AG04450 (cell line): ENCODE data around the gene MAGEC3. TPM values are rescaled to one million over a fixed set of nuclear protein-coding genes. Genes with fewer than 3 reads are reported as not detected.

Source experiments
- CTCF ChIA-PET: fragments of 300-600, 350-600 bp; formaldehyde crosslinking; extraction: SDS; loops from one replicate; lab custom pipeline; 2022; ENCODE audit warnings: antibody characterized with exemption, inconsistent platforms; lab: Charles Lee
- POLR2A ChIA-PET: fragments of 350-600 bp; formaldehyde crosslinking; extraction: SDS; loops from one replicate; lab custom pipeline; 2021; ENCODE audit warnings: antibody characterized with exemption, inconsistent platforms; lab: Yijun Ruan, JAX
- DNase-seq: peaks from one replicate; pipeline ENCODE4 v3.0.0-alpha.2; 2011; ENCODE audit warnings: low read depth, low spot score
- H3K27ac ChIP-seq: one replicate; pipeline ENCODE4 v1.5.1; 2012; ENCODE audit warnings: low read depth, low read length, control low read depth
- H3K27me3 ChIP-seq: one replicate; pipeline ENCODE4 v1.6.0; 2012; ENCODE audit warnings: low read length; ENCODE audit not compliant: control insufficient read depth, insufficient read depth
- H3K4me3 ChIP-seq: 2 replicates; pipeline ENCODE4 v1.5.1; 2011; ENCODE audit warnings: mild to moderate bottlenecking, low read depth, low read length, control low read depth
- H3K9me3 ChIP-seq: 2 replicates; pipeline ENCODE4 v1.5.1; 2012; ENCODE audit warnings: low read length; ENCODE audit not compliant: control insufficient read depth, insufficient read depth
- polyA minus RNA-seq: library from RNA; depleted of rRNA, polyadenylated mRNA; stranded (reverse); fragments of >200 nt; gene quantifications from 2 replicates; pipeline ENCODE4 v1.2.3, GENCODE V29; 2011; rRNA and poly(A)+ RNA removed
- polyA plus RNA-seq: library from polyadenylated mRNA; depleted of rRNA; stranded (reverse); fragments of >200 nt; gene quantifications from 2 replicates; pipeline ENCODE4 v1.2.3, GENCODE V29; 2011; rRNA removed
- TF ChIP-seq, protein P1 (sequence below): IDR thresholded peaks from 2 replicates; pipeline ENCODE4 v1.5.1; 2011; ENCODE audit warnings: low read depth, low read length, control low read depth, inconsistent platforms

The MAGEC3 gene, protein sequence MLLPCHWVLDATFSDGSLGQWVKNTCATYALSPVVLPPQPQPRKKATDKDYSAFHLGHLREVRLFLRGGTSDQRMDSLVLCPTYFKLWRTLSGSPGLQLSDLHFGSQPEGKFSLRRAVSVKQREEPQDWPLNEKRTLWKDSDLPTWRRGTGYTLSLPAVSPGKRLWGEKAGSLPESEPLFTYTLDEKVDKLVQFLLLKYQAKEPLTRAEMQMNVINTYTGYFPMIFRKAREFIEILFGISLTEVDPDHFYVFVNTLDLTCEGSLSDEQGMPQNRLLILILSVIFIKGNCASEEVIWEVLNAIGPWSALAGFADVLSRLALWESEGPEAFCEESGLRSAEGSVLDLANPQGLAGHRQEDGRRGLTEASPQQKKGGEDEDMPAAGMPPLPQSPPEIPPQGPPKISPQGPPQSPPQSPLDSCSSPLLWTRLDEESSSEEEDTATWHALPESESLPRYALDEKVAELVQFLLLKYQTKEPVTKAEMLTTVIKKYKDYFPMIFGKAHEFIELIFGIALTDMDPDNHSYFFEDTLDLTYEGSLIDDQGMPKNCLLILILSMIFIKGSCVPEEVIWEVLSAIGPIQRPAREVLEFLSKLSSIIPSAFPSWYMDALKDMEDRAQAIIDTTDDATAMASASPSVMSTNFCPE
- polyA plus RNA-seq (0.09 TPM in 1 of 2 replicates, not detected in the other), polyA minus RNA-seq (not detected in 2 replicates)

DNA sequence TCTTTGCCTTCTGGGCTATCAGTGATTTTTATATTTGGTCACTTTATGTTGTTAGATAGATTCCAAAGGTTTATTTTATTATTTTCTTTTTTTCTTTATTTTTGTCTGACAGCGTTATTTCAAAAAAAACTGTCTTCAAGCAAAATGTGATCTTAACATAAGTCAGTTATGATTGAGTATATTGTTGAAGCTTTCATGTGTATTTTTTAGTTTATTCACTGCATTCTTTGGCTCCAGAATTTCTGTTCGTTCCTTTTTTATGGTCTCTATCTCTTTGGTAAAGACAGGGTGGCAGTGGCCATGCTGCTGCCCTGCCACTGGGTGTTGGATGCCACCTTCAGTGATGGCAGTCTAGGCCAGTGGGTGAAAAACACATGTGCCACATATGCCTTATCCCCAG is at the start of gene MAGEC3:
TSS of gene MAGEC3 (plus strand) at position 301 of the 400 bp plus-strand sequence. CDS start at position 301, 0 bp downstream.
- Histone ChIP-seq H3K27me3 (no peaks in the 10 kb centered on the region), H3K4me3 (no peak within 1 kb of the TSS), H3K9me3 (no peaks in the 10 kb centered on the region), H3K27ac (no peak within 1 kb of the TSS)
- CTCF ChIA-PET, result no interaction called here
- POLR2A ChIA-PET, result no interaction called here
- DNase-seq, result no peak
- TF ChIP-seq, protein P1, sequence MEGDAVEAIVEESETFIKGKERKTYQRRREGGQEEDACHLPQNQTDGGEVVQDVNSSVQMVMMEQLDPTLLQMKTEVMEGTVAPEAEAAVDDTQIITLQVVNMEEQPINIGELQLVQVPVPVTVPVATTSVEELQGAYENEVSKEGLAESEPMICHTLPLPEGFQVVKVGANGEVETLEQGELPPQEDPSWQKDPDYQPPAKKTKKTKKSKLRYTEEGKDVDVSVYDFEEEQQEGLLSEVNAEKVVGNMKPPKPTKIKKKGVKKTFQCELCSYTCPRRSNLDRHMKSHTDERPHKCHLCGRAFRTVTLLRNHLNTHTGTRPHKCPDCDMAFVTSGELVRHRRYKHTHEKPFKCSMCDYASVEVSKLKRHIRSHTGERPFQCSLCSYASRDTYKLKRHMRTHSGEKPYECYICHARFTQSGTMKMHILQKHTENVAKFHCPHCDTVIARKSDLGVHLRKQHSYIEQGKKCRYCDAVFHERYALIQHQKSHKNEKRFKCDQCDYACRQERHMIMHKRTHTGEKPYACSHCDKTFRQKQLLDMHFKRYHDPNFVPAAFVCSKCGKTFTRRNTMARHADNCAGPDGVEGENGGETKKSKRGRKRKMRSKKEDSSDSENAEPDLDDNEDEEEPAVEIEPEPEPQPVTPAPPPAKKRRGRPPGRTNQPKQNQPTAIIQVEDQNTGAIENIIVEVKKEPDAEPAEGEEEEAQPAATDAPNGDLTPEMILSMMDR, result no peak

DNA sequence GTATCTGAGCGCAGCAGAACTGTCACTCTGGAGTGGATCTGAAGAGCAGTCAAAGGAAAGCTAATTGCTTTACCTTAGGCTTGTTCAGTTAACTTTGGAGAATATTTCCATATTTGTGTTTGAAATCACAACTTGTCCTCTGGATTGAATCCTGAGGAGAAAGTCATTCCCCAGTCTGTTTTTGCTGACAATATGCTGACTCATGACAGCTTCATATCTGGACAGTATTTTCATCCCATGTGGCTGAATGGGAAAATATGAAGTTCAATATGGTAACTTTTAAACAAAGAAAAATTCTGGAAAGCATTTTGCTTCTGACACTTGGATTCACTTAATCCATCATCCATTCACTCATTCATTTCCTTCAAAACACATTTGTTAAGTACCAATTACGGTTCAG is 46.3 kb upstream of the MAGEC3 start:
- no peak for DNase-seq
- Histone ChIP-seq H3K9me3 (no peaks in the 10 kb centered on the region), H3K27me3 (no peaks in the 10 kb centered on the region), H3K4me3 (no peak overlapping the region), H3K27ac (no peak overlapping the region)
- TF ChIP-seq, protein P1, result no peak
- CTCF ChIA-PET, result no interaction called here
- POLR2A ChIA-PET, result no interaction called here

DNA sequence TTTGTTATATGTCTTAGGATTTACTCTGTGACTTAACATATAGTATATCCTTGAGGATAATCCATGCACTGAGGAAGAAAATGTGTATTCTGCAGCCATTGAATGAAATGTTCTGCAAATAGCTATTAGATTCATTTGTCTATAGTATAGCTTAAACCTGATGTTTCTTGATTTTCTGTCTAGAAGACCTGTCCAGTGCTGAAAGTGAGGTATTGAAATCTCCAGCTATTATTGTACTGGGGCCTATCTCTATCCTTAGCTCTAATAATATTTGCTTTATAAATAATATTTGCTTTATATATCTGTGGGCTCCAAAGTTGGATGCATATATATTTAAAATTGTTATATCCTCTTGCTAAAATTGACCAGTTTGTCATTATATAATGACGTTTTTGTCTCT is 26.7 kb upstream of the MAGEC3 start:
- Histone ChIP-seq H3K9me3 (no peaks in the 10 kb centered on the region), H3K27me3 (no peaks in the 10 kb centered on the region), H3K4me3 (no peak overlapping the region), H3K27ac (no peak overlapping the region)
- TF ChIP-seq, protein P1, result no peak
- POLR2A ChIA-PET, result no interaction called here
- CTCF ChIA-PET, result no interaction called here
- no peak for DNase-seq

DNA sequence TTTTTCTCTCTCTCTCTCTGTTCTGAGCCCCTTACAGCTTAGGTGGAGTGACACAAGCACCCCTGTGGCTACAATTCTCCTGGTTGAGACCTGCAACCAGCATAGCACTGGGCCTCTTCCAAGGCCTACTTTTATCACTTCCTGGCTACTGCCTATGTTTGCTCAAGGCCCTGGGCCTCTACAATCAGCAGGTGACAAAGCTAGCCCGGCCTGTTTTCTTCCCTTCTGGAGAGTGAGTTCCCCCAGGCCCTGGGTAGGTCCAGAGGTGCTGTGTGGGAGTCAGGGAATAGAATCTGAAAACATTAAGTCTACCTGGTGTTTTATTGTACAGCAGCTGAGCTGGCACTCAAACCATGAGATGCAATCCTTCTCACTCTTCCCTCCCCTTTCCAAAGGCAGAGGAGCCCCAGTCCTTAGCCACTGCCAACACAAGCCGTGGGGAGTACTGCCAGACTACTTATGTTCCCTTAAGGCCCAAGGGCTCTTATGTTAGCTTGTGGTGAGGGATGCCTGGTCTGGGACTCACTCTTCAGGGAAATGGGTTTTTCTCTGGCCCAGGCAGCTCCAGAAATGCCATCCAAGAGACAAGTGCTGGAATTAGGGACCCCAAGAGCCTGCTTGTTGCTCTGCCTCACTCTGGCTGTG is 23.8 kb upstream of the MAGEC3 start:
- ChIA-PET CTCF (no interaction called here), POLR2A (no interaction called here)
- H3K4me3 ChIP-seq, result no peak overlapping the region
- no peak for DNase-seq
- no peaks in the 10 kb centered on the region for H3K27me3 ChIP-seq
- no peaks in the 10 kb centered on the region for H3K9me3 ChIP-seq
- H3K27ac ChIP-seq, result no peak overlapping the region
- TF ChIP-seq, protein P1, result no peak

DNA sequence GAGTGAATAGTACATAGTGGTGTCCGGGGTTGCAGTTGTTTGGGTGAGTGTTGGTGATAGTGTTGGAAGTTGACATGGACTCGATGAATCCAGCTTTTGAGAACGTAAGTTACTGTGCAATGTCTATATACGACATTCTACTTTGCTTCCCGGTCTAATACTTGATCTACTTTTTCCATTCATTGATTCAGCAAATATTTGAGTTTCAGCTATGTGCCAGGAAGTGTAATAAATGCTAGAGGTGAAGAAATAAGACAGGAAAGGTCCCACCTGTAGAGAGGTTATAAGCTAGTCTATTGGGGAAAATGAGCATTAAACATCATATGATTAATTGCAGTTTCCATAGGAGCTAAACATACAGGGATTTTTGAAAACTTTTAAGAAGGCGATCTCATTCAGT is 22.2 kb upstream of the MAGEC3 start:
- no peaks in the 10 kb centered on the region for H3K9me3 ChIP-seq
- no peaks in the 10 kb centered on the region for H3K27me3 ChIP-seq
- CTCF ChIA-PET, result no interaction called here
- POLR2A ChIA-PET, result no interaction called here
- TF ChIP-seq, protein P1, result no peak
- no peak overlapping the region for H3K27ac ChIP-seq
- H3K4me3 ChIP-seq, result no peak overlapping the region
- no peak for DNase-seq
